ENCODE data around the gene AVEN. TPM values are rescaled to one million over a fixed set of nuclear protein-coding genes. Genes with fewer than 3 reads are reported as not detected.
A peak's percentile ranks its signal among the peaks of the same experiment; 100 is the strongest.

The AVEN gene
- total and polyA plus RNA-seq, 2 of the 13 experiments (the other 11 are each of a cell fraction or from before 2014, with no cell fraction given), result 4.4 to 17.5 TPM

DNA sequence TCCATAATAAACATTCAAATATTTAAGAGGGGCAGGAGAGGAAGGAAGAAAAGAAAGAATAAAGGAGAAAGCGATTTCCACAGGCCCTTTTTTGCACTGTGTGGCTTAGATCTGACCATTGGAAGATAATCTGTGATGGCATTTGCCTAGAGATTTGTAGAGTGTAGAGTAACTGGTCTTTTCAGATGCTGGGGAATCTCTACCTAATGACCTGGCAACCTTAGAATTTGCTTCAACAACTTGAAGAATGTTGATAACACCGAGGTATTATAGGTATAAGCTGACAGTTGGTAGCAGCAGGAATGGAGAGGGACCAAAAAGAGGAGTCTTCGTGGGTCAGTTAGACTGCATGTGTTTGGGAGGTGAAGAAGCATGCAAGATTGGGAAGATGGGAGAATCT lies 20.9 kb upstream of the AVEN start:
- no peak for DNase-seq (ENCODE audit: low spot score)
- ATAC-seq, result no peak
- TF ChIP-seq, protein P1, sequence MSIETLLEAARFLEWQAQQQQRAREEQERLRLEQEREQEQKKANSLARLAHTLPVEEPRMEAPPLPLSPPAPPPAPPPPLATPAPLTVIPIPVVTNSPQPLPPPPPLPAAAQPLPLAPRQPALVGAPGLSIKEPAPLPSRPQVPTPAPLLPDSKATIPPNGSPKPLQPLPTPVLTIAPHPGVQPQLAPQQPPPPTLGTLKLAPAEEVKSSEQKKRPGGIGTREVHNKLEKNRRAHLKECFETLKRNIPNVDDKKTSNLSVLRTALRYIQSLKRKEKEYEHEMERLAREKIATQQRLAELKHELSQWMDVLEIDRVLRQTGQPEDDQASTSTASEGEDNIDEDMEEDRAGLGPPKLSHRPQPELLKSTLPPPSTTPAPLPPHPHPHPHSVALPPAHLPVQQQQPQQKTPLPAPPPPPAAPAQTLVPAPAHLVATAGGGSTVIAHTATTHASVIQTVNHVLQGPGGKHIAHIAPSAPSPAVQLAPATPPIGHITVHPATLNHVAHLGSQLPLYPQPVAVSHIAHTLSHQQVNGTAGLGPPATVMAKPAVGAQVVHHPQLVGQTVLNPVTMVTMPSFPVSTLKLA (IDR thresholded peaks at IDR 0.05), result 0 out of 2 replicates have a peak, but pooled peaks have one; percentile 7
- TF ChIP-seq ZBTB3 (CRISPR knock-in tag; IDR thresholded peaks at IDR 0.05; ENCODE audit: borderline replicate concordance, low read depth), result no peak
- no peaks in the 10 kb centered on the region for H3K9me3 ChIP-seq (ENCODE audit: low read length)
- no peak for FAIRE-seq
- no peak overlapping the region for H2AFZ ChIP-seq (ENCODE audit: low read length)
- no peak overlapping the region for H3K4me2 ChIP-seq (ENCODE audit: low read depth, low read length)
- POLR2A ChIA-PET, result no interaction called here
- no peaks in the 10 kb centered on the region for H3K36me3 ChIP-seq (replicated peaks in 1 of 2; ENCODE audit: control insufficient read depth in 1 of 2, insufficient read depth in 2 of 2, low read length in 2 of 2)
- H3K9ac ChIP-seq (ENCODE audit: insufficient read depth, low read depth, low read length), result no peak overlapping the region
- WGBS (ENCODE audit: low lambda C conversion rate), result 2% methylated on average over 3 of the region's 3 CpGs
- peaks cover 8% of the 10 kb centered on the region; the same call in 1 of the 2 replicates for H3K4me1 ChIP-seq (ENCODE audit: insufficient read depth, low read length)
- CTCF ChIA-PET (ENCODE audit: low intra/inter-chr PET ratio, low total read pairs), result no interaction called here
- no peaks in the 10 kb centered on the region for H3K79me2 ChIP-seq (ENCODE audit: insufficient read depth, low read length)
- H3K27me3 ChIP-seq (ENCODE audit: control insufficient read depth in 1 of 2, insufficient read depth in 2 of 2, low read length in 2 of 2), result no peaks in the 10 kb centered on the region
- intact Hi-C loops (cut with micrococcal nuclease; ENCODE audit: unreplicated experiment), result loop anchor here (5.0 kb wide), 1 partner anchor 57 kb away; no protein-coding TSS in a partner anchor
- no peak overlapping the region for H3K4me3 ChIP-seq (replicated peaks in 1 of 3; ENCODE audit: insufficient read depth in 1 of 3, low read depth in 2 of 3, low read length in 3 of 3)
- H4K20me1 ChIP-seq (ENCODE audit: insufficient read depth, low read length), result no peaks in the 10 kb centered on the region
- BruUV-seq (replicated peaks), result no TSS peak
- no peak overlapping the region for H3K27ac ChIP-seq (ENCODE audit: extremely low read length, insufficient read depth, low read length)
- in situ Hi-C loops (cut with HindIII; ENCODE audit: extremely low pct_ligation_motif_present, low pct_unique_long_range_greater_than_20kb), result loop anchor here (25.0 kb wide), 2 partner anchors 302 to 527 kb away; partner anchors contain the start of genes GOLGA8B and LPCAT4

DNA sequence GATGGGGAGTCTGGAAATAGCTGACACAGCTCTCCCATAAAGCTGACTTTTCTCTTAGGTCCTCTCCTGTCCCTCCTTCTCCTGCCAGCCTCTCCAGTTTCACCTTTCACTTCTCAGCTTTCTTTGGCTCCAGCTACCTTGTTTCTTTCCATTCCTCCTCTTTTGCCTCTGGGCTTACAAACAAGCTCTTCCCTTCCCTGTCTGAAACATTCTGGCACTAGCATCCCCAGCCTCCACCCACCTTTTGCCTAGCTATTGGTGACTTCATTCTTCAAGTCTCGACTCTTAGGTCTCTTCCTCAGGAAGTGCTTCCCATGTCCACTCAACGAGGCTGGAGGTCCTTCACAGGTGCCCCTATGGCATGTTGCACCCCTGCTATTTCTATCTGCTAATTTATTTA lies 20.5 kb upstream of the AVEN start:
- Histone ChIP-seq H3K4me2 (ENCODE audit: low read depth, low read length) (no peak overlapping the region), H2AFZ (ENCODE audit: low read length) (no peak overlapping the region)
- CTCF ChIA-PET (ENCODE audit: low intra/inter-chr PET ratio, low total read pairs), result no interaction called here

More for the DNA sequence above, 20.5 kb upstream of the AVEN start:
- no peak overlapping the region for H3K27ac ChIP-seq (ENCODE audit: extremely low read length, insufficient read depth, low read length)
- H3K9ac ChIP-seq (ENCODE audit: insufficient read depth, low read depth, low read length), result no peak overlapping the region
- no peak for FAIRE-seq
- H3K4me1 ChIP-seq (ENCODE audit: insufficient read depth, low read length), result peaks cover 8% of the 10 kb centered on the region; the same call in 1 of the 2 replicates
- WGBS (ENCODE audit: low lambda C conversion rate), result 0% methylated on average over 2 of the region's 2 CpGs
- ATAC-seq, result no peak
- in situ Hi-C loops (cut with HindIII; ENCODE audit: extremely low pct_ligation_motif_present, low pct_unique_long_range_greater_than_20kb) (loop anchor here (25.0 kb wide), 2 partner anchors 303 to 528 kb away; partner anchors contain the start of genes GOLGA8B and LPCAT4), intact Hi-C loops (cut with micrococcal nuclease; ENCODE audit: unreplicated experiment) (loop anchor here (5.0 kb wide), 1 partner anchor 58 kb away; no protein-coding TSS in a partner anchor)
- no peaks in the 10 kb centered on the region for H4K20me1 ChIP-seq (ENCODE audit: insufficient read depth, low read length)
- TF ChIP-seq ZNF496 (CRISPR knock-in tag; IDR thresholded peaks at IDR 0.05; ENCODE audit: insufficient replicate concordance), result no peak
- no peak for TF ChIP-seq GABPB1 (CRISPR knock-in tag; IDR thresholded peaks at IDR 0.05)
- 0 out of 2 replicates have a peak, but pooled peaks have one; percentile 33 for TF ChIP-seq MAFF (IDR thresholded peaks at IDR 0.05; ENCODE audit: low read depth, low read length)
- TF ChIP-seq MAFK (conservative IDR thresholded peaks at IDR 0.05 in 1 of 2, IDR thresholded peaks at IDR 0.05 in 1 of 2; ENCODE audit: low read length in 2 of 2), result peak in 1 of 2 experiments; percentile 55; a peak in 2 of 4 replicates
- TF ChIP-seq SALL2 (CRISPR knock-in tag; IDR thresholded peaks at IDR 0.05), result no peak
- no peak for TF ChIP-seq SP5 (CRISPR knock-in tag; IDR thresholded peaks at IDR 0.05; ENCODE audit: borderline replicate concordance, low read depth)
- no peak for TF ChIP-seq IRX3 (CRISPR knock-in tag; IDR thresholded peaks at IDR 0.05; ENCODE audit: borderline replicate concordance, low read depth)
- no peaks in the 10 kb centered on the region for H3K79me2 ChIP-seq (ENCODE audit: insufficient read depth, low read length)
- no peaks in the 10 kb centered on the region for H3K27me3 ChIP-seq (ENCODE audit: control insufficient read depth in 1 of 2, insufficient read depth in 2 of 2, low read length in 2 of 2)
- POLR2A ChIA-PET, result no interaction called here
- no peaks in the 10 kb centered on the region for H3K9me3 ChIP-seq (ENCODE audit: low read length)
- no peaks in the 10 kb centered on the region for H3K36me3 ChIP-seq (replicated peaks in 1 of 2; ENCODE audit: control insufficient read depth in 1 of 2, insufficient read depth in 2 of 2, low read length in 2 of 2)
- no peak overlapping the region for H3K4me3 ChIP-seq (replicated peaks in 1 of 3; ENCODE audit: insufficient read depth in 1 of 3, low read depth in 2 of 3, low read length in 3 of 3)
- DNase-seq (ENCODE audit: low spot score), result no peak
- no TSS peak for BruUV-seq (replicated peaks)

All from HepG2 (cell line).